WTC11 (cell line): ENCODE data around the gene STIM2. TPM values are rescaled to one million over a fixed set of nuclear protein-coding genes. Genes with fewer than 3 reads are reported as not detected.

Source experiments
- ATAC-seq: fragments of 200-7000 bp; cut with Tn5 transposase; 2 replicates; pipeline ENCODE4 v1.10.0; 2021; ENCODE audit warnings: mild to moderate bottlenecking, moderate library complexity
- CTCF ChIA-PET: fragments of 300-600 bp; sonication (Branson Sonifier 250); formaldehyde crosslinking; loops from one replicate; lab custom pipeline; 2021; ENCODE audit warnings: antibody characterized with exemption; lab: Charles Lee
- POLR2A ChIA-PET: fragments of 350-600 bp; sonication (Branson Sonifier 250); formaldehyde crosslinking; loops from one replicate; lab custom pipeline; 2021; ENCODE audit warnings: antibody characterized with exemption; lab: Charles Lee
- DNase-seq: peaks from one replicate; pipeline ENCODE4 v3.0.0; 2021; ENCODE audit warnings: low spot score
- H3K27ac Mint-ChIP-seq: 2 replicates; pipeline ENCODE4 v1.8.0; 2021; ENCODE audit warnings: mixed read lengths
- H3K27me3 Mint-ChIP-seq: 2 replicates; pipeline ENCODE4 v1.8.0; 2021; ENCODE audit warnings: low read depth, mild to moderate bottlenecking, moderate library complexity, mixed read lengths
- H3K36me3 Mint-ChIP-seq: 2 replicates; pipeline ENCODE4 v1.8.0; 2021; ENCODE audit warnings: mixed read lengths
- H3K4me1 Mint-ChIP-seq: 2 replicates; pipeline ENCODE4 v1.8.0; 2022; ENCODE audit warnings: mixed read lengths
- H3K4me3 Mint-ChIP-seq: 2 replicates; pipeline ENCODE4 v1.8.0; 2021; ENCODE audit warnings: mild to moderate bottlenecking, moderate library complexity, mixed read lengths
- H3K9me3 Mint-ChIP-seq: 2 replicates; pipeline ENCODE4 v1.8.0; 2021; ENCODE audit warnings: mixed read lengths
- ATF1 ChIP-seq: sonication (generic); formaldehyde crosslinking; IDR thresholded peaks from 2 replicates; pipeline ENCODE4 v1.8.1; 2023; ENCODE audit warnings: mild to moderate bottlenecking, moderate library complexity, missing genetic modification reagents
- CREM ChIP-seq: sonication (generic); formaldehyde crosslinking; IDR thresholded peaks from 2 replicates; pipeline ENCODE4 v1.8.1; 2022; ENCODE audit warnings: mild to moderate bottlenecking, missing genetic modification reagents, moderate library complexity
- GABPB1 ChIP-seq: sonication (generic); formaldehyde crosslinking; IDR thresholded peaks from 2 replicates; pipeline ENCODE4 v1.8.1; 2023; ENCODE audit warnings: mild to moderate bottlenecking, missing genetic modification reagents
- GTF2I ChIP-seq: fragments of 250-450 bp; sonication (Bioruptor Pico); conservative IDR thresholded peaks from 2 replicates; pipeline ENCODE4 v1.4.0; 2021; ENCODE audit warnings: mild to moderate bottlenecking
- NFATC4 ChIP-seq: fragments of 250-450 bp; sonication (Bioruptor Pico); IDR thresholded peaks from 2 replicates; pipeline ENCODE4 v1.9.0; 2021; ENCODE audit warnings: mild to moderate bottlenecking
- NR2C2 ChIP-seq: sonication (generic); formaldehyde crosslinking; IDR thresholded peaks from 2 replicates; pipeline ENCODE4 v1.8.0; 2022; ENCODE audit warnings: mild to moderate bottlenecking, missing genetic modification reagents
- RORB ChIP-seq: fragments of 250-450 bp; sonication (Bioruptor Pico); IDR thresholded peaks from 2 replicates; pipeline ENCODE4 v1.9.0; 2021; ENCODE audit warnings: mild to moderate bottlenecking
- SOX15 ChIP-seq: fragments of 250-450 bp; sonication (Bioruptor Pico); IDR thresholded peaks from 2 replicates; pipeline ENCODE4 v1.9.0; 2021; ENCODE audit warnings: mild to moderate bottlenecking
- SP1 ChIP-seq: sonication (generic); formaldehyde crosslinking; conservative IDR thresholded peaks from 2 replicates; pipeline ENCODE4 v1.8.1; 2022; ENCODE audit warnings: missing genetic modification reagents
- ZNF396 ChIP-seq: fragments of 250-450 bp; sonication (Bioruptor Pico); IDR thresholded peaks from 2 replicates; pipeline ENCODE4 v1.8.0; 2021; ENCODE audit warnings: mild to moderate bottlenecking, moderate library complexity, borderline replicate concordance
- total RNA-seq: library from RNA; stranded (reverse); gene quantifications from 3 replicates; pipeline ENCODE4 v1.2.3, GENCODE V29; 2021
- TF ChIP-seq, protein P1 (sequence below): fragments of 200-600 bp; IDR thresholded peaks from 2 replicates; pipeline ENCODE4 v1.8.0; 2022; ENCODE audit warnings: antibody characterized with exemption
- TF ChIP-seq, protein P2 (sequence below): sonication (generic); formaldehyde crosslinking; IDR thresholded peaks from 2 replicates; pipeline ENCODE4 v1.8.0; 2022; ENCODE audit warnings: mild to moderate bottlenecking, missing genetic modification reagents
- TF ChIP-seq, protein P3 (sequence below): sonication (generic); formaldehyde crosslinking; IDR thresholded peaks from 2 replicates; pipeline ENCODE4 v1.8.1; 2023; ENCODE audit warnings: mild to moderate bottlenecking, missing genetic modification reagents, borderline replicate concordance
- TF ChIP-seq, protein P4 (sequence below): fragments of 250-450 bp; sonication (Bioruptor Pico); IDR thresholded peaks from 2 replicates; pipeline ENCODE4 v1.8.0; 2021; ENCODE audit warnings: mild to moderate bottlenecking
- TF ChIP-seq, protein P5 (sequence below): sonication (generic); formaldehyde crosslinking; IDR thresholded peaks from 2 replicates; pipeline ENCODE4 v1.8.1; 2022; ENCODE audit warnings: low read depth, missing genetic modification reagents, borderline replicate concordance
- TF ChIP-seq, protein P6 (sequence below): fragments of 250-450 bp; sonication (Bioruptor Pico); IDR thresholded peaks from 2 replicates; pipeline ENCODE4 v1.9.0; 2021; ENCODE audit warnings: mild to moderate bottlenecking
- TF ChIP-seq, protein P7 (sequence below): fragments of 250-450 bp; sonication (Bioruptor Pico); IDR thresholded peaks from 2 replicates; pipeline ENCODE4 v1.9.0; 2021; ENCODE audit warnings: mild to moderate bottlenecking
- TF ChIP-seq, protein P8 (sequence below): sonication (generic); formaldehyde crosslinking; IDR thresholded peaks from 2 replicates; pipeline ENCODE4 v1.8.1; 2022; ENCODE audit warnings: mild to moderate bottlenecking, moderate library complexity, missing genetic modification reagents

Gene STIM2
- total RNA-seq, 1 experiment from 2014 or later: 22.4 TPM

DNA sequence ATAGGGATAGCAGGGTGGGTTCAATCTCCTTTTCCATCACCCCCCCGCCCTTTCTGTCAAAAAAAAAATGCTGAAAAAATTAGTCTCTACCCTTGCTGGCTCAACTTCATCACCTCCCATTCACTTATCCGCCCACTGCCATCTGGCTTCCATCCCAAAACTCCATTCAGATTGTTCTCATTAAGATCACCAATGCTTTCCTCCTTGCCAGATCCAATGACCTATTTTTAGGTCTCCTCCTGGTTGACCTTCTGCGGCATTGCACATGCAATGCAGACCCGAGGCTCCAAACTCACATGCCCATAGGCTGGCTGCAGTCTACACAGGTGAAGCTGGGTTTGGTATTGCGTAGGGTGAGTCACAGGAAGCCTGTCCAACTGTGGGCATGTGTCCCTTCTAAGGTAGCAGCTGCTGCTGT lies 21.1 kb upstream of the STIM2 start:
- Mint-ChIP-seq H3K9me3 (no peaks in the 10 kb centered on the region), H3K27me3 (no peaks in the 10 kb centered on the region), H3K36me3 (no peaks in the 10 kb centered on the region), H3K4me3 (no peak overlapping the region), H3K27ac (no peak overlapping the region), H3K4me1 (peaks cover 15% of the 10 kb centered on the region)
- DNase-seq (no peak), ATAC-seq (peak; percentile 50; the same call in 1 of the 2 replicates)
- TF ChIP-seq, protein P1, sequence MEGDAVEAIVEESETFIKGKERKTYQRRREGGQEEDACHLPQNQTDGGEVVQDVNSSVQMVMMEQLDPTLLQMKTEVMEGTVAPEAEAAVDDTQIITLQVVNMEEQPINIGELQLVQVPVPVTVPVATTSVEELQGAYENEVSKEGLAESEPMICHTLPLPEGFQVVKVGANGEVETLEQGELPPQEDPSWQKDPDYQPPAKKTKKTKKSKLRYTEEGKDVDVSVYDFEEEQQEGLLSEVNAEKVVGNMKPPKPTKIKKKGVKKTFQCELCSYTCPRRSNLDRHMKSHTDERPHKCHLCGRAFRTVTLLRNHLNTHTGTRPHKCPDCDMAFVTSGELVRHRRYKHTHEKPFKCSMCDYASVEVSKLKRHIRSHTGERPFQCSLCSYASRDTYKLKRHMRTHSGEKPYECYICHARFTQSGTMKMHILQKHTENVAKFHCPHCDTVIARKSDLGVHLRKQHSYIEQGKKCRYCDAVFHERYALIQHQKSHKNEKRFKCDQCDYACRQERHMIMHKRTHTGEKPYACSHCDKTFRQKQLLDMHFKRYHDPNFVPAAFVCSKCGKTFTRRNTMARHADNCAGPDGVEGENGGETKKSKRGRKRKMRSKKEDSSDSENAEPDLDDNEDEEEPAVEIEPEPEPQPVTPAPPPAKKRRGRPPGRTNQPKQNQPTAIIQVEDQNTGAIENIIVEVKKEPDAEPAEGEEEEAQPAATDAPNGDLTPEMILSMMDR: no peak
- TF ChIP-seq NR2C2 (CRISPR knock-in tag): no peak
- TF ChIP-seq, protein P2, sequence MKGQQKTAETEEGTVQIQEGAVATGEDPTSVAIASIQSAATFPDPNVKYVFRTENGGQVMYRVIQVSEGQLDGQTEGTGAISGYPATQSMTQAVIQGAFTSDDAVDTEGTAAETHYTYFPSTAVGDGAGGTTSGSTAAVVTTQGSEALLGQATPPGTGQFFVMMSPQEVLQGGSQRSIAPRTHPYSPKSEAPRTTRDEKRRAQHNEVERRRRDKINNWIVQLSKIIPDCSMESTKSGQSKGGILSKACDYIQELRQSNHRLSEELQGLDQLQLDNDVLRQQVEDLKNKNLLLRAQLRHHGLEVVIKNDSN: no peak
- TF ChIP-seq SP1 (CRISPR knock-in tag): no peak
- TF ChIP-seq, protein P3, sequence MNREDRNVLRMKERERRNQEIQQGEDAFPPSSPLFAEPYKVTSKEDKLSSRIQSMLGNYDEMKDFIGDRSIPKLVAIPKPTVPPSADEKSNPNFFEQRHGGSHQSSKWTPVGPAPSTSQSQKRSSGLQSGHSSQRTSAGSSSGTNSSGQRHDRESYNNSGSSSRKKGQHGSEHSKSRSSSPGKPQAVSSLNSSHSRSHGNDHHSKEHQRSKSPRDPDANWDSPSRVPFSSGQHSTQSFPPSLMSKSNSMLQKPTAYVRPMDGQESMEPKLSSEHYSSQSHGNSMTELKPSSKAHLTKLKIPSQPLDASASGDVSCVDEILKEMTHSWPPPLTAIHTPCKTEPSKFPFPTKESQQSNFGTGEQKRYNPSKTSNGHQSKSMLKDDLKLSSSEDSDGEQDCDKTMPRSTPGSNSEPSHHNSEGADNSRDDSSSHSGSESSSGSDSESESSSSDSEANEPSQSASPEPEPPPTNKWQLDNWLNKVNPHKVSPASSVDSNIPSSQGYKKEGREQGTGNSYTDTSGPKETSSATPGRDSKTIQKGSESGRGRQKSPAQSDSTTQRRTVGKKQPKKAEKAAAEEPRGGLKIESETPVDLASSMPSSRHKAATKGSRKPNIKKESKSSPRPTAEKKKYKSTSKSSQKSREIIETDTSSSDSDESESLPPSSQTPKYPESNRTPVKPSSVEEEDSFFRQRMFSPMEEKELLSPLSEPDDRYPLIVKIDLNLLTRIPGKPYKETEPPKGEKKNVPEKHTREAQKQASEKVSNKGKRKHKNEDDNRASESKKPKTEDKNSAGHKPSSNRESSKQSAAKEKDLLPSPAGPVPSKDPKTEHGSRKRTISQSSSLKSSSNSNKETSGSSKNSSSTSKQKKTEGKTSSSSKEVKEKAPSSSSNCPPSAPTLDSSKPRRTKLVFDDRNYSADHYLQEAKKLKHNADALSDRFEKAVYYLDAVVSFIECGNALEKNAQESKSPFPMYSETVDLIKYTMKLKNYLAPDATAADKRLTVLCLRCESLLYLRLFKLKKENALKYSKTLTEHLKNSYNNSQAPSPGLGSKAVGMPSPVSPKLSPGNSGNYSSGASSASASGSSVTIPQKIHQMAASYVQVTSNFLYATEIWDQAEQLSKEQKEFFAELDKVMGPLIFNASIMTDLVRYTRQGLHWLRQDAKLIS (CRISPR knock-in tag): no peak
- TF ChIP-seq, protein P4, sequence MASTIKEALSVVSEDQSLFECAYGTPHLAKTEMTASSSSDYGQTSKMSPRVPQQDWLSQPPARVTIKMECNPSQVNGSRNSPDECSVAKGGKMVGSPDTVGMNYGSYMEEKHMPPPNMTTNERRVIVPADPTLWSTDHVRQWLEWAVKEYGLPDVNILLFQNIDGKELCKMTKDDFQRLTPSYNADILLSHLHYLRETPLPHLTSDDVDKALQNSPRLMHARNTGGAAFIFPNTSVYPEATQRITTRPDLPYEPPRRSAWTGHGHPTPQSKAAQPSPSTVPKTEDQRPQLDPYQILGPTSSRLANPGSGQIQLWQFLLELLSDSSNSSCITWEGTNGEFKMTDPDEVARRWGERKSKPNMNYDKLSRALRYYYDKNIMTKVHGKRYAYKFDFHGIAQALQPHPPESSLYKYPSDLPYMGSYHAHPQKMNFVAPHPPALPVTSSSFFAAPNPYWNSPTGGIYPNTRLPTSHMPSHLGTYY (CRISPR knock-in tag): no peak
- TF ChIP-seq CREM (CRISPR knock-in tag): no peak
- no peak for TF ChIP-seq GABPB1
- TF ChIP-seq, protein P5, sequence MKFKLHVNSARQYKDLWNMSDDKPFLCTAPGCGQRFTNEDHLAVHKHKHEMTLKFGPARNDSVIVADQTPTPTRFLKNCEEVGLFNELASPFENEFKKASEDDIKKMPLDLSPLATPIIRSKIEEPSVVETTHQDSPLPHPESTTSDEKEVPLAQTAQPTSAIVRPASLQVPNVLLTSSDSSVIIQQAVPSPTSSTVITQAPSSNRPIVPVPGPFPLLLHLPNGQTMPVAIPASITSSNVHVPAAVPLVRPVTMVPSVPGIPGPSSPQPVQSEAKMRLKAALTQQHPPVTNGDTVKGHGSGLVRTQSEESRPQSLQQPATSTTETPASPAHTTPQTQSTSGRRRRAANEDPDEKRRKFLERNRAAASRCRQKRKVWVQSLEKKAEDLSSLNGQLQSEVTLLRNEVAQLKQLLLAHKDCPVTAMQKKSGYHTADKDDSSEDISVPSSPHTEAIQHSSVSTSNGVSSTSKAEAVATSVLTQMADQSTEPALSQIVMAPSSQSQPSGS (CRISPR knock-in tag): no peak
- no peak for TF ChIP-seq RORB (CRISPR knock-in tag)
- TF ChIP-seq GTF2I (CRISPR knock-in tag): no peak
- TF ChIP-seq ZNF396: no peak
- TF ChIP-seq ATF1: no peak
- TF ChIP-seq NFATC4 (CRISPR knock-in tag): no peak
- TF ChIP-seq SOX15: no peak
- TF ChIP-seq, protein P6, sequence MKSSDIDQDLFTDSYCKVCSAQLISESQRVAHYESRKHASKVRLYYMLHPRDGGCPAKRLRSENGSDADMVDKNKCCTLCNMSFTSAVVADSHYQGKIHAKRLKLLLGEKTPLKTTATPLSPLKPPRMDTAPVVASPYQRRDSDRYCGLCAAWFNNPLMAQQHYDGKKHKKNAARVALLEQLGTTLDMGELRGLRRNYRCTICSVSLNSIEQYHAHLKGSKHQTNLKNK (CRISPR knock-in tag): no peak
- TF ChIP-seq, protein P7, sequence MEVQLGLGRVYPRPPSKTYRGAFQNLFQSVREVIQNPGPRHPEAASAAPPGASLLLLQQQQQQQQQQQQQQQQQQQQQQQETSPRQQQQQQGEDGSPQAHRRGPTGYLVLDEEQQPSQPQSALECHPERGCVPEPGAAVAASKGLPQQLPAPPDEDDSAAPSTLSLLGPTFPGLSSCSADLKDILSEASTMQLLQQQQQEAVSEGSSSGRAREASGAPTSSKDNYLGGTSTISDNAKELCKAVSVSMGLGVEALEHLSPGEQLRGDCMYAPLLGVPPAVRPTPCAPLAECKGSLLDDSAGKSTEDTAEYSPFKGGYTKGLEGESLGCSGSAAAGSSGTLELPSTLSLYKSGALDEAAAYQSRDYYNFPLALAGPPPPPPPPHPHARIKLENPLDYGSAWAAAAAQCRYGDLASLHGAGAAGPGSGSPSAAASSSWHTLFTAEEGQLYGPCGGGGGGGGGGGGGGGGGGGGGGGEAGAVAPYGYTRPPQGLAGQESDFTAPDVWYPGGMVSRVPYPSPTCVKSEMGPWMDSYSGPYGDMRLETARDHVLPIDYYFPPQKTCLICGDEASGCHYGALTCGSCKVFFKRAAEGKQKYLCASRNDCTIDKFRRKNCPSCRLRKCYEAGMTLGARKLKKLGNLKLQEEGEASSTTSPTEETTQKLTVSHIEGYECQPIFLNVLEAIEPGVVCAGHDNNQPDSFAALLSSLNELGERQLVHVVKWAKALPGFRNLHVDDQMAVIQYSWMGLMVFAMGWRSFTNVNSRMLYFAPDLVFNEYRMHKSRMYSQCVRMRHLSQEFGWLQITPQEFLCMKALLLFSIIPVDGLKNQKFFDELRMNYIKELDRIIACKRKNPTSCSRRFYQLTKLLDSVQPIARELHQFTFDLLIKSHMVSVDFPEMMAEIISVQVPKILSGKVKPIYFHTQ (CRISPR knock-in tag): no peak
- TF ChIP-seq, protein P8, sequence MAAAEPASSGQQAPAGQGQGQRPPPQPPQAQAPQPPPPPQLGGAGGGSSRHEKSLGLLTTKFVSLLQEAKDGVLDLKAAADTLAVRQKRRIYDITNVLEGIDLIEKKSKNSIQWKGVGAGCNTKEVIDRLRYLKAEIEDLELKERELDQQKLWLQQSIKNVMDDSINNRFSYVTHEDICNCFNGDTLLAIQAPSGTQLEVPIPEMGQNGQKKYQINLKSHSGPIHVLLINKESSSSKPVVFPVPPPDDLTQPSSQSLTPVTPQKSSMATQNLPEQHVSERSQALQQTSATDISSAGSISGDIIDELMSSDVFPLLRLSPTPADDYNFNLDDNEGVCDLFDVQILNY (CRISPR knock-in tag): no peak
- ChIA-PET CTCF (interaction anchor here (0.8 kb wide), 1 partner anchor 16 kb away, joined by 3 read pairs; no protein-coding TSS in a partner anchor), POLR2A (no interaction called here)
